T-helper 22 cell (primary cell): ENCODE data around the gene PTPRQ.

Experiments
- DNase-seq: peaks from one replicate; pipeline ENCODE4 v3.0.0-alpha.2; 2020; ENCODE audit warnings: low read depth

Gene PTPRQ

DNA sequence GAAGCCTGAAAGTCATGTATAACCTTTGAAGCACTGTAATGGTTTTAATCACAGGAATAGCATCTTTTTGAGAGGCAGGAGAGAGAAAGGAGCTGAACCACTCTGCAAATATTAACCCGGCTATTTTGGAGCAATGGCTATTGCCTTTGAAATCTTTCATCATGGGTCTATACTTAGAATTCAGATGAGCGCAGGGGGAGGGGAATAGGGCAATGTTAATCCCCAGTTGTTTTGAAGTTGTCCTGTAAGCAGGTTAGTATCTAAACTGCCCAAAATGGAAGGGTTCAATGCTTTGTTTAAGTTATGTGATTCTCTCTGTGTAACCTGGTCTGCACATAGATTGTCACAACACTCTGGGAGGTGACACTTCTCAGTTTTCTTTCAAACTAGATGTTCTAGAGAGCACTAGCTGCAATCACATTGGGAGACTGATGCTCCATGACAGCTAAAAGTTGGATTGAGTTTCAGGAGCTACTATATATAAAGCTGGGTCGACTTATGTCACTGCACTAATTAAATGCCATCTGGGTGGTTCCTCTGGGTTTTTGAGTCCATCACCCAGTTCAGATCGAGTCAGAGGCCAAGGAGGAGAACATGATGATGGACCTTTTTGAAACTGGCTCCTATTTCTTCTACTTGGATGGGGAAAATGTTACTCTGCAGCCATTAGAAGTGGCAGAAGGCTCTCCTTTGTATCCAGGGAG is 263.2 kb downstream of the PTPRQ start, which contains the start of gene MYF6:
TSS of gene MYF6 (plus strand) at position 509 of the 704 bp plus-strand sequence. CDS start at position 595, 86 bp downstream.
- no peak for DNase-seq

- DNase-seq, result no peak
Measured at GRCh38 chr12:80707830-80708258, 263.8 kb downstream of the PTPRQ start.

- no peak for DNase-seq
Measured at GRCh38 chr12:80708259-80708974, 264.4 kb downstream of the PTPRQ start.

GRCh38 chr12:80708975-80709328 is 264.9 kb downstream of the PTPRQ start:
- DNase-seq, result no peak

DNA sequence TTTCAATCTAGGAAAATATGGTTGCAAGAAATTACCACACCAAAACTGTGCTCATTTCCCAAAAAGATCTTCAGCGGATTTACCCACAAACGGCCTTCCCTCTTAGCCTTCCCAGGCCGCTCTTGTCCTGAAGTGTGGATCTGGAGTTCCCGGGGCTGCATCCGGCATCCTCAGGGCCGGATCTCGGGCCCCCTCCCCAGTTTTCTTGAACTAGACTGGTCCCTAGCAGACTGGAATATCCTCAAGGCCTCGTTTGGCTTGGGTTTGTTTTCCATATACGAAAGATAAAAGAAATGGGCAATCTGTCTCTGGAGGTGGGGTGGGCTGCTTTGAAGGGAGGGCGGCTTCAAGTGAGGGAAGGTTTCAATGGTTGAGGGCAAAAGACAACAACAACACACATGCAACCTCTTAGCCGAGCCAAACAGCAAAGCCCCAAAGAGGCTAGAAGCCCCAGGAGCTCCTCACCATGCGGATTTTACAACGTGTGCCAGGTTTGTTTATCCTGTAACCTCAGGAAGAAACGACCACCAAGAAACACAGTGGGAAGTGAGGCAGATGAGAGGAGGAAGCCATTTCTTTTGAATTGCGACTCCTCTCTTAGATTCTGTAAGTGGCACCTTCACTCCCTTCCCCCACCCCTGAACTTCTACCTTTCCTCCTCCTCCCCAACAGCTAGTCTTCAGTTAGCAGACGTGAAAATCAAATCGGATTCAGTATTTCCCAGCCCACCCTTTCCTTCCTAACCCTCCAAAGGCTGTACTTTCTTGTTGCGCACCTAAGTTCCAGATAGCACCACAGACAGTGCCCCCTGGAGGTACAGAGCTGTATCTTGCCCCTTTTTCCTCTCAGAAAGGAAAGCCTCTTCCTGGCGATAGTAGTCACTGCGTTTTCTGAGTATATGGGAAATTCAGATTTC is 266.0 kb downstream of the PTPRQ start:
- DNase-seq, result no peak

DNA sequence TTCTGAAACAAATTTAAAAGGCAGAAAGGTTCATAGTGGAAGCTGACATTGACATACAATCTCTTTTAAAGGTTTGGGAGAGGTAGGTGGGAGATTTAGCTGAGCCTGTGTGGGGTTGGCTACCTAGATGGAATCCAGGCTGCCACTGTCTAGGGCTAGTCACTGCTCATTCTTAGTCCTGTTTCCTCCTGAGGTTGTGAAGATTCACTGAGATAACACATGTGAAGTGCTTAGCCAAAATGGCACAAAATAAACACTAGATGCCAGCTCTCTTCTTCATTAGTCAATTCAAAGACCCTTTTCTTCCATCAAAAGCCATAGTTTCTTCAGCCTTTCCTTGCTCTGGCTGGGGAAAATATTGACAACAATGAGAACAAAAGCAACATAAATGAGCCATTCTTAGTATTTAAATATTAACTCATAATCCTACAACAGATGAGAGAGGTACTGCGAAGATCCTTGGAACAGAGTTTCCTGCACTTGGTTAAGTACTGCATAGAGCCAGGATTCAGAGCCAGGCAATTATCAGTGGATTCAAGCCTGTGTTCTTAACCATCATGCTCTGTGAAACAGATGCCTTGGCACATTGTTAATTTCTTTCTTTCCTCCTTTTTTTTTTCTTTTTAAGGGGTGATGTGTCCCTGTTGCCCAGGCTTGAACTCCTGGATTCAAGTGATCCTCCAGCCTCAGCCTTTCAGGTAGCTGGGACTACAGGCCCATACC is 266.9 kb downstream of the PTPRQ start:
- no peak for DNase-seq

DNA sequence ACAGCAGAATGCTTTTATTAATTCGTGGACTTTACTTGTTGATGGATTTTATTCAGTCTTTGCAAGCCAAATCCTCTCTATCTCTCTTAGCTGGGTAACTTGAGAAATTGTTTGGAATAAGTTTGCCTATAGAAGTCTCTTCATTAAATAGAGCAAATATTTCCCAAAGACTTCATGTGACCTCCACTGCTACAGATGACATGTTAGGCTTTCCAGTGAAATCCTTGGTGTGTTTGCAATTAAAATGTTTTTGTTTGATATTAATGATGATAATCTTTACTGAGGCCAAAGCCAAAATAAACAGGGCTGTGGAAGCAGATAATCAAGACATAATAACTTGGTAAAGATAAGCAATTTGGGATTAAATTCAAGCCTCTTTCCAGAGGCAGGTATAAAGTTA is 267.8 kb downstream of the PTPRQ start:
- DNase-seq, result no peak

DNA sequence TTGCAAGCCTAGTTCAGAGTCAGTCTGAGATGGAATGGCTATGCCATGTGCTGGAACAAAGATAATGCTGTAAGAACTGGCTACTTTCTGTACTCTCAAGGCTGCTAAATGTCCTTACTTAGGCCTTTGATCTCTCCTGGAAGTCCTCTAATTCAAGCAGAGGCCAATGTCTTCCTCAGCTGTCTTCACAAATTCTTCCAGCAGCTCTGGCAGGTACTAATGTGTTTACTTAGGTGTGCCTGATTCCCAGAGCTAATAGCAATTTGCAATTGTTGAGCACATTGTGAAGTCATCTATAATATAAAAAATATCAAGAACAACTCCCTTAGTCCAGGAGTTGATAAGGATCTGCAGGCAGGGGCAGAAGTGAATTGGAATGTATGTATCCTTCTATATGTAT is 268.8 kb downstream of the PTPRQ start:
- DNase-seq, result no peak

- no peak for DNase-seq
Measured at GRCh38 chr12:80713419-80713818, 269.4 kb downstream of the PTPRQ start.

DNA sequence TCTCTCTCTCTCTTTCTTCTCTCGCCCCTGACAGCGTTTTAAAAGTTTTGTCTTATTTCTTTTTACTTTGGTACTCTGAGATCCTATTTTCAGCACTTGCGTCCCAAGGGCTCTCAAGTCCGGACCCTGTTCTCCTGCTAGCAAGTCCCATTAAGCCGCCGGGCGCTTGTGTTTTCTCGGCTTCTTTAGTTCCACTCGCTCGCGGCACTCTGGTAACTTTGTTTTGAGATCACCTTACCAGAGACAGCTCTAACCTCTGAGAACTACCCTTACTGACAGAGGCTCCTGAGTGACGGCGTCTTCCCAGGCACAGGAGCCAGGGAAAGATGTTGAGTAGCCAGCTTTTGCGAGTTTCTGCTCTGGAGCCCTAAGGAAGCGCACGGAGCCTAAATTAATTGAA is 270.0 kb downstream of the PTPRQ start:
- no peak for DNase-seq

DNA sequence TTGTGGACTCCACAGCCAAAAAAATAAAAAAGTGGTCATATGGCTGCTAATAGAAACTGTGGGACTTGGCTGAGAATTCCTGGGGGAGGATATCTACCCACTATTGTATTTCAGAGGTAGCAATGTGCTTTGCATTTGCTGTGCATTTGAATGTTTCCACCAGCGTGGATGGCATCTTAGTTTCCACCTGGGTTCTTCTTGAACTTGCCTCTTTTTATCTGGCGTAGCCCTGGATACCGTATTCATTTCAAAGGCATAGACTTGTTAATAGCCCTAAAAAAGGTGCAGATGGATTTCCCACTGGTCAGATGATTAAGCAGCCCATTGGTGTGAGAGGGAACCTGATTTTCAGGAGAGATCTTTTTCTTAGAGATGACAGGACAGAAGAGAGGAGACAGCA is 270.8 kb downstream of the PTPRQ start:
- no peak for DNase-seq

GRCh38 chr12:80715713-80716249 is 271.7 kb downstream of the PTPRQ start:
- no peak for DNase-seq

- DNase-seq, result no peak
Measured at GRCh38 chr12:80716696-80717469, 272.8 kb downstream of the PTPRQ start, which contains the start of gene MYF5. Gene MYF5 (plus strand): TSS chr12:80716912. CDS start chr12:80717064, 152 bp downstream.

- DNase-seq, result no peak
Measured at GRCh38 chr12:80717856-80718255, 273.8 kb downstream of the PTPRQ start.

DNA sequence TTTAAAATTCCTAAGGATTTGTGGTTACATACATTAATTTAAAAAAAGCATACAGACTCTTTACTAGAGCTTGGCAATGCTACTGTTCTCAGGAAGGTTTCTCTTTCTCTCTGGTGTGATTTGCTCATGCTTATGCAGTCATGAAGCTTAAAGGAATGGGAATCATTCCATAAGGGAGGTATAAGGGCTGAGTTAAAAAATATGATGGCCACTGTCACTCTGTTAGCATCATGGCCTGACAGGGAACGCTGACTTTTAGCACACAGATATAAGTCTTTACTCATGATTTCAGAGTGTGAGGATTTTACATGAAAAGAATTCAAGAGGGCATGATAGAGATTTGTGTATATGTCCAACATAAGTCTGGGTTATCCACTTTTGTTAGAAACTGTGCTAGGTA is 276.5 kb downstream of the PTPRQ start:
- DNase-seq, result no peak

DNA sequence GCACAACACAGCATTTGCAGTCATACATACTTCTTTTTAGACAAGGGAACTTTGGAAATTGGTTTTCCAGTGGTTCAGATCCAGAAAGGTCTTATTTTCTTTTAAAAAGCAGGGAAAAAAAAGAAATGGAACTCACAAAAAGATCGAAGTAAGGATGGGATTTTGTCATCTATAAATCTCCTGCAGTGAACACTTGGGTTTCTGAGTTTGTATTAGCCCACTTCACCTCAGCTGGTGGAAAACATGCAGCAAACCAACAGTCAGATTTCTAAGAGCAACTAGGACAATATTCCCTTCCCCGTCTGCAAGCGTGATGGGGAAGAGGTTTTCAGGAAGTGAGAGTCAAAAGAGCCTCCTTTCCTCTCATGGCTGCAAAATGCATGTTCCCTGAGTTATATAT is 277.3 kb downstream of the PTPRQ start:
- no peak for DNase-seq
